ENCODE results near the gene HS3ST5. TPM values are rescaled to one million over a fixed set of nuclear protein-coding genes. Genes with fewer than 3 reads are reported as not detected.
"Not testable (repeated sequence)": the region's sequence is repeated elsewhere in the genome, so short reads cannot be mapped to it uniquely, and the experiment has no call there.

The HS3ST5 gene
- total and polyA plus RNA-seq, 2 donors: 1.1 to 3.7 TPM

GRCh38 chr6:114061741-114062140 lies 281.1 kb downstream of the HS3ST5 start:
- Histone ChIP-seq H3K4me3 (ENCODE audit: low read depth, low read length) (no peak overlapping the region), H3K4me1 (ENCODE audit: insufficient read depth) (no peaks in the 10 kb centered on the region), H3K27ac (ENCODE audit: low read depth) (no peak overlapping the region), H3K36me3 (ENCODE audit: insufficient read depth) (no peaks in the 10 kb centered on the region)
- 95% methylated on average over 4 of the region's 4 CpGs for WGBS
- DNase-seq (ENCODE audit: extremely low spot score): no peak

- no peaks in the 10 kb centered on the region for H3K36me3 ChIP-seq (ENCODE audit: insufficient read depth)
- no peaks in the 10 kb centered on the region for H3K4me1 ChIP-seq (ENCODE audit: insufficient read depth)
- 67% methylated on average over 1 of the region's 1 CpG for WGBS
- no peak overlapping the region for H3K4me3 ChIP-seq (ENCODE audit: low read depth, low read length)
- no peak overlapping the region for H3K27ac ChIP-seq (ENCODE audit: low read depth)
- no peak for DNase-seq (ENCODE audit: extremely low spot score)
Observed at GRCh38 chr6:114061116-114061515, 281.7 kb downstream of the HS3ST5 start.

- Histone ChIP-seq H3K4me1 (ENCODE audit: insufficient read depth) (no peaks in the 10 kb centered on the region), H3K36me3 (ENCODE audit: insufficient read depth) (no peaks in the 10 kb centered on the region), H3K27ac (ENCODE audit: low read depth) (no peak overlapping the region), H3K4me3 (ENCODE audit: low read depth, low read length) (no peak overlapping the region)
- DNase-seq (ENCODE audit: extremely low spot score): no peak
- WGBS: 85% methylated on average over 4 of the region's 4 CpGs
Observed at GRCh38 chr6:114058435-114058834, 284.4 kb downstream of the HS3ST5 start.

- Histone ChIP-seq H3K4me1 (ENCODE audit: insufficient read depth) (no peaks in the 10 kb centered on the region), H3K4me3 (ENCODE audit: low read depth, low read length) (no peak overlapping the region), H3K27ac (ENCODE audit: low read depth) (no peak overlapping the region), H3K36me3 (ENCODE audit: insufficient read depth) (no peaks in the 10 kb centered on the region)
- 51% methylated on average over 2 of the region's 2 CpGs for WGBS
- DNase-seq (ENCODE audit: extremely low spot score): no peak
Observed at GRCh38 chr6:114055763-114056162, 287.1 kb downstream of the HS3ST5 start.

- no peak for DNase-seq (ENCODE audit: extremely low spot score)
- WGBS: 74% methylated on average over 3 of the region's 3 CpGs
- H3K36me3 ChIP-seq (ENCODE audit: insufficient read depth): no peaks in the 10 kb centered on the region
- H3K4me1 ChIP-seq (ENCODE audit: insufficient read depth): no peaks in the 10 kb centered on the region
- no peak overlapping the region for H3K4me3 ChIP-seq (ENCODE audit: low read depth, low read length)
- no peak overlapping the region for H3K27ac ChIP-seq (ENCODE audit: low read depth)
Observed at GRCh38 chr6:114055349-114055748, 287.5 kb downstream of the HS3ST5 start.

- no peaks in the 10 kb centered on the region for H3K4me1 ChIP-seq (ENCODE audit: insufficient read depth)
- 76% methylated on average over 1 of the region's 1 CpG for WGBS
- no peak overlapping the region for H3K4me3 ChIP-seq (ENCODE audit: low read depth, low read length)
- H3K27ac ChIP-seq (ENCODE audit: low read depth): no peak overlapping the region
- H3K36me3 ChIP-seq (ENCODE audit: insufficient read depth): no peaks in the 10 kb centered on the region
- DNase-seq (ENCODE audit: extremely low spot score): no peak
Observed at GRCh38 chr6:114053791-114054190, 289.0 kb downstream of the HS3ST5 start.

- Histone ChIP-seq H3K4me3 (ENCODE audit: low read depth, low read length) (no peak overlapping the region), H3K4me1 (ENCODE audit: insufficient read depth) (no peaks in the 10 kb centered on the region), H3K36me3 (ENCODE audit: insufficient read depth) (no peaks in the 10 kb centered on the region), H3K27ac (ENCODE audit: low read depth) (no peak overlapping the region)
- 96% methylated on average over 3 of the region's 3 CpGs for WGBS
- DNase-seq (ENCODE audit: extremely low spot score): no peak
Observed at GRCh38 chr6:114052141-114052540, 290.7 kb downstream of the HS3ST5 start.

- Histone ChIP-seq H3K27ac (ENCODE audit: low read depth) (no peak overlapping the region), H3K4me1 (ENCODE audit: insufficient read depth) (no peaks in the 10 kb centered on the region), H3K4me3 (ENCODE audit: low read depth, low read length) (no peak overlapping the region), H3K36me3 (ENCODE audit: insufficient read depth) (no peaks in the 10 kb centered on the region)
- peak; percentile 25 for DNase-seq (ENCODE audit: extremely low spot score)
- WGBS: 90% methylated on average over 1 of the region's 1 CpG
Observed at GRCh38 chr6:114051031-114051430, 291.8 kb downstream of the HS3ST5 start.

GRCh38 chr6:114049367-114049966 lies 293.4 kb downstream of the HS3ST5 start:
- WGBS: 89% methylated on average over 2 of the region's 2 CpGs
- Histone ChIP-seq H3K27ac (ENCODE audit: low read depth) (no peak overlapping the region), H3K4me3 (ENCODE audit: low read depth, low read length) (no peak overlapping the region), H3K4me1 (ENCODE audit: insufficient read depth) (no peaks in the 10 kb centered on the region), H3K36me3 (ENCODE audit: insufficient read depth) (no peaks in the 10 kb centered on the region)
- DNase-seq (ENCODE audit: extremely low spot score): no peak

- DNase-seq (ENCODE audit: extremely low spot score); H3K4me1 ChIP-seq (ENCODE audit: insufficient read depth); H3K4me3 ChIP-seq (ENCODE audit: low read depth, low read length); H3K27ac ChIP-seq (ENCODE audit: low read depth); H3K36me3 ChIP-seq (ENCODE audit: insufficient read depth): not testable (repeated sequence)
- WGBS: 97% methylated on average over 5 of the region's 5 CpGs
Observed at GRCh38 chr6:114044566-114044965, 298.3 kb downstream of the HS3ST5 start.

- Histone ChIP-seq H3K27ac (ENCODE audit: low read depth) (no peak overlapping the region), H3K4me1 (ENCODE audit: insufficient read depth) (no peaks in the 10 kb centered on the region), H3K4me3 (ENCODE audit: low read depth, low read length) (no peak overlapping the region), H3K36me3 (ENCODE audit: insufficient read depth) (no peaks in the 10 kb centered on the region)
- 55% methylated on average over 7 of the region's 7 CpGs for WGBS
- DNase-seq (ENCODE audit: extremely low spot score): no peak
Observed at GRCh38 chr6:114042267-114043016, 300.4 kb downstream of the HS3ST5 start.

- Histone ChIP-seq H3K36me3 (ENCODE audit: insufficient read depth) (no peaks in the 10 kb centered on the region), H3K4me3 (ENCODE audit: low read depth, low read length) (no peak overlapping the region), H3K4me1 (ENCODE audit: insufficient read depth) (no peaks in the 10 kb centered on the region), H3K27ac (ENCODE audit: low read depth) (no peak overlapping the region)
- 78% methylated on average over 2 of the region's 2 CpGs for WGBS
- no peak for DNase-seq (ENCODE audit: extremely low spot score)
Observed at GRCh38 chr6:114040871-114041270, 302.0 kb downstream of the HS3ST5 start.

GRCh38 chr6:114039841-114040240 lies 303.0 kb downstream of the HS3ST5 start:
- Histone ChIP-seq H3K4me3 (ENCODE audit: low read depth, low read length) (no peak overlapping the region), H3K4me1 (ENCODE audit: insufficient read depth) (no peaks in the 10 kb centered on the region), H3K27ac (ENCODE audit: low read depth) (no peak overlapping the region), H3K36me3 (ENCODE audit: insufficient read depth) (no peaks in the 10 kb centered on the region)
- 72% methylated on average over 2 of the region's 2 CpGs for WGBS
- no peak for DNase-seq (ENCODE audit: extremely low spot score)

- no peaks in the 10 kb centered on the region for H3K36me3 ChIP-seq (ENCODE audit: insufficient read depth)
- H3K27ac ChIP-seq (ENCODE audit: low read depth): no peak overlapping the region
- DNase-seq (ENCODE audit: extremely low spot score): no peak
- no peak overlapping the region for H3K4me3 ChIP-seq (ENCODE audit: low read depth, low read length)
- no peaks in the 10 kb centered on the region for H3K4me1 ChIP-seq (ENCODE audit: insufficient read depth)
Observed at GRCh38 chr6:114033606-114034005, 309.2 kb downstream of the HS3ST5 start.

Measured in urinary bladder (tissue), 4 donors.